Lower leg skin (tissue), 4 donors: ENCODE results near the gene PEX7. TPM values are rescaled to one million over a fixed set of nuclear protein-coding genes. Genes with fewer than 3 reads are reported as not detected.
"Not testable (repeated sequence)": the region's sequence is repeated elsewhere in the genome, so short reads cannot be mapped to it uniquely, and the experiment has no call there.

Experiments used
- DNase-seq, 2 donors: peaks; one replicate each; pipeline ENCODE4 v3.0.0-alpha.2; 2019; ENCODE audit warnings: low spot score in 2 of 2
- H3K4me3 ChIP-seq: fragments of 200-600 bp; sonication (generic); 2 replicates; pipeline ENCODE4 v1.5.1; 2017; ENCODE audit warnings: mild to moderate bottlenecking, low read depth; ENCODE audit not compliant: poor library complexity, severe bottlenecking
- POLR2A ChIP-seq, 2 donors: fragments of 450-650 bp; IDR thresholded peaks; one replicate each; pipeline ENCODE4 v1.6.1; 2016 to 2017; ENCODE audit warnings: antibody characterized with exemption in 2 of 2, mild to moderate bottlenecking in 1 of 2, moderate library complexity in 1 of 2
- WGBS, 2 donors: methylation state at CpG; one replicate each; pipeline ENCODE4 v1.1.5; 2018; 5-methylcytosine and 5-hydroxymethylcytosine counted together
- intact Hi-C: fragments of 100-400 bp; cut with DNase I; formaldehyde crosslinking; loops from one replicate; pipeline ENCODE4 v1.15.0; 2023; ENCODE audit warnings: low total_unique reads
- total RNA-seq, 4 donors: library from RNA; depleted of rRNA; stranded (reverse); fragments of >200 nt; gene quantifications; one replicate each; pipeline ENCODE4 v1.1.0, GENCODE V29; 2016
- TF ChIP-seq, protein P1 (sequence below), 3 donors: fragments of 450-650 bp; IDR thresholded peaks; one replicate each; pipeline ENCODE4 v1.5.1; 2016; ENCODE audit warnings: antibody characterized with exemption in 3 of 3, mild to moderate bottlenecking in 3 of 3, moderate library complexity in 2 of 3

PEX7 gene
- total RNA-seq, 4 donors from 2014 or later: 15.2 to 21.5 (median 21.2) TPM

DNA sequence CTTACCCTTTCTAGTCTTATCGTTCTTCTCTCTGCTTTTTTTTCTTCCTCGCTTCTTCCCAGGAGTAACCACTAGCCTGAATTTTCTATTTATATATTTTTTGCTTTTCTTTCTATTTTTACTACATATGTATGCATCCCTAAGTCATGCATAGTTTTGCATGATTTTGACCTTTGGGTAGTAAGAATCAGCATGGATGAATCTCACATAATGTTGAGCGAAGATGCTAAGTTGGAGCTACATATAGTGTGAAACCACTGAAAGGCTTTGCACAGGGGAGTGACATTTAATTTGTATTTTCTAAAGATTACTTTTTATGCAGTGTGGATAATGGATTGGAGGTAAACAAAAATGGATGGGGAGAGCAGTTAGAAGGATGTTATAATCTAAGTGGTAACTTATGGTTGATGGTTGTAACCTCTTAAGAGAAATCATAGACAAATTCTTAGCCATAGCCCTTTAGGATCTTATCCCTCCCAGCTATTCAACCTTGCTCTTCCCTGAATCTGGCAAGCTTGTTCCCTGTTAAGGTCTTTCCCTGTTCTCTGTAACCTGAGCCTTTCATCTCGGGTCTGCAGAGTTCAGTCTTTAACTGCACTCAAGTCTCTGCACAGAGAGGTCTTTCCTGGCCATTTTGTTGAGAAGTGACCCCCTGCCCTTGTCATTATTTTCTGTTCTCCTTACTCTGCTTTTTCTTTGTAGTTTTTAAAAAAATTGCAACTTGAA lies 18.0 kb downstream of the PEX7 start:
- 88% methylated on average over 4 of the region's 4 CpGs for WGBS, 2 donors
- intact Hi-C loops: no loop called here
- no peak for DNase-seq
- no peak overlapping the region for H3K4me3 ChIP-seq
- TF ChIP-seq POLR2A (IDR thresholded peaks at IDR 0.05): no peak
- TF ChIP-seq, protein P1, sequence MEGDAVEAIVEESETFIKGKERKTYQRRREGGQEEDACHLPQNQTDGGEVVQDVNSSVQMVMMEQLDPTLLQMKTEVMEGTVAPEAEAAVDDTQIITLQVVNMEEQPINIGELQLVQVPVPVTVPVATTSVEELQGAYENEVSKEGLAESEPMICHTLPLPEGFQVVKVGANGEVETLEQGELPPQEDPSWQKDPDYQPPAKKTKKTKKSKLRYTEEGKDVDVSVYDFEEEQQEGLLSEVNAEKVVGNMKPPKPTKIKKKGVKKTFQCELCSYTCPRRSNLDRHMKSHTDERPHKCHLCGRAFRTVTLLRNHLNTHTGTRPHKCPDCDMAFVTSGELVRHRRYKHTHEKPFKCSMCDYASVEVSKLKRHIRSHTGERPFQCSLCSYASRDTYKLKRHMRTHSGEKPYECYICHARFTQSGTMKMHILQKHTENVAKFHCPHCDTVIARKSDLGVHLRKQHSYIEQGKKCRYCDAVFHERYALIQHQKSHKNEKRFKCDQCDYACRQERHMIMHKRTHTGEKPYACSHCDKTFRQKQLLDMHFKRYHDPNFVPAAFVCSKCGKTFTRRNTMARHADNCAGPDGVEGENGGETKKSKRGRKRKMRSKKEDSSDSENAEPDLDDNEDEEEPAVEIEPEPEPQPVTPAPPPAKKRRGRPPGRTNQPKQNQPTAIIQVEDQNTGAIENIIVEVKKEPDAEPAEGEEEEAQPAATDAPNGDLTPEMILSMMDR (IDR thresholded peaks at IDR 0.05): no peak

DNA sequence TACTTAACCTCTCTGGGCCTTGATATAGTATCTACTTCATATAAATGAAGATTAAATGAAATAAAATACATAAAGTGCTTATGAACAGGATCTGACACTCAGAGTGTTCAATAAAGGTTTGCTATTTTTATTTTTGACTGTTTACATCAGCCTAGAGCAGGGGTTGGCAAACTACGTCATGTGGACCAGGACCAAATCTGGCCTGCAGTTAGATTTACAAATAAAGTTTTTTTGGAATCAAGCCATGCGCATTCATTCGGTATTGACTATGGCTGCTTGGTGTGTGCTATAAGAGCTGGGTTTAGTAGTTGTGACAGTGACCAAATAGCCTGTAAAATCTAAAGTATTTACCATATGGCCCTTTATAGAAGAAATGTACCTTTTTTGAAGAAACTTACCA lies 20.8 kb downstream of the PEX7 start:
- WGBS, 2 donors: 73 to 79% methylated on average over 3 of the region's 3 CpGs
- TF ChIP-seq, protein P1 (IDR thresholded peaks at IDR 0.05): no peak
- no peak for TF ChIP-seq POLR2A (IDR thresholded peaks at IDR 0.05)
- no peak overlapping the region for H3K4me3 ChIP-seq
- DNase-seq: no peak
- intact Hi-C loops: no loop called here

DNA sequence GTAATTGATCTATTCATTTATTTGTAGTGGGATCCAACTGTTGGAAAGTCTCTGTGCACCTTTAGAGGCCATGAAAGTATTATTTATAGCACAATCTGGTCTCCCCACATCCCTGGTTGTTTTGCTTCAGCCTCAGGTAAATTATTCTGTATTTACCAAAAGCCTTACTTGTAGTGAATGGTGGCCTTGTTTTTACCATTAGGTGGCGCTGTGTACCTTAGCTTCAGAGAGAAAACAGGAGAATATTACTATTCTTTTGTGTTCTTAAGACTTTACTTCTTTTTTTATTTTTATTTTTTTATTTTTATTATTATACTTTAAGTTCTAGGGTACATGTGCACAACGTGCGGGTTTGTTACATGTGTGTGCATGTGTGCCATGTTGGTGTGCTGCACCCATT lies 23.7 kb downstream of the PEX7 start:
- no peak for DNase-seq
- no peak overlapping the region for H3K4me3 ChIP-seq
- TF ChIP-seq, protein P1 (IDR thresholded peaks at IDR 0.05): no peak
- TF ChIP-seq POLR2A (IDR thresholded peaks at IDR 0.05): no peak
- WGBS, 2 donors: 59 to 64% methylated on average over 3 of the region's 3 CpGs
- intact Hi-C loops: no loop called here

DNA sequence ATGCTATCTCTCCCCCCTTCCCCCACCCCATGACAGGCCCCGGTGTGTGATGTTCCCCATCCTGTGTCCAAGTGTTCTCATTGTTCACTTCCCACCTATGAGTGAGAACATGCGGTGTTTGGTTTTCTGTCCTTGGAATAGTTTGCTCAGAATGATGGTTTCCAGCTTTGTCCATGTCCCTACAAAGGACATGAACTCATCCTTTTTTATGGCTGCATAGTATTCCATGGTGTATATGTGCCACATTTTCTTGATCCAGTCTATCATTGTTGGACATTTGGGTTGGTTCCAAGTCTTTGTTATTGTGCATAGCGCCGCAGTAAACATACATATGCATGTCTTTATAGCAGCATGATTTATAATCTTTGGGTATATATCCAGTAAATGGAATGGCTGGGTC lies 24.1 kb downstream of the PEX7 start:
- DNase-seq, intact Hi-C loops, H3K4me3 ChIP-seq: not testable (repeated sequence)
- whole genome bisulfite sequencing, 2 donors: 93 to 96% methylated on average over 4 of the region's 4 CpGs

DNA sequence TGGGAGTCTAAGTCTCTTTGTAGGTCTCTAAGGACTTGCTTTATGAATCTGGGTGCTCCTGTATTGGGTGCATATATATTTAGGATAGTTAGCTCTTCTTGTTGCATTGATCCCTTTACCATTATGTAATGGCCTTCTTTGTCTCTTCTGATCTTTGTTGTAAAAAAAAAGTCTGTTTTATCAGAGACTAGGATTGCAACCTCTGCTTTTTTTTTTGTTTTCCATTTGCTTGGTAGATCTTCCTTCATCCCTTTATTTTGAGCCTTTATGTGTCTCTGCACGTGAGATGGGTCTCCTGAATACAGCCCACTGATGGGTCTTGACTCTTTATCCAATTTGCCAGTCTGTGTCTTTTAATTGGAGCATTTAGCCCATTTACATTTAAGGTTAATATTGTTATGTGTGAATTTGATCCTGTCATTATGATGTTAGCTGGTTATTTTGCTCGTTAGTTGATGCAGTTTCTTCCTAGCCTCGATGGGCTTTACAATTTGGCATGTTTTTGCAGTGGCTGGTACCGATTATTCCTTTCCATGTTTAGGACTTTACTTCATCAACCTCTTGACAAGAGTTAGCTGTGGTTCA lies 27.7 kb downstream of the PEX7 start:
- DNase-seq, intact Hi-C loops, H3K4me3 ChIP-seq: not testable (repeated sequence)
- 73 to 98% methylated on average over 4 of the region's 4 CpGs for WGBS, 2 donors

DNA sequence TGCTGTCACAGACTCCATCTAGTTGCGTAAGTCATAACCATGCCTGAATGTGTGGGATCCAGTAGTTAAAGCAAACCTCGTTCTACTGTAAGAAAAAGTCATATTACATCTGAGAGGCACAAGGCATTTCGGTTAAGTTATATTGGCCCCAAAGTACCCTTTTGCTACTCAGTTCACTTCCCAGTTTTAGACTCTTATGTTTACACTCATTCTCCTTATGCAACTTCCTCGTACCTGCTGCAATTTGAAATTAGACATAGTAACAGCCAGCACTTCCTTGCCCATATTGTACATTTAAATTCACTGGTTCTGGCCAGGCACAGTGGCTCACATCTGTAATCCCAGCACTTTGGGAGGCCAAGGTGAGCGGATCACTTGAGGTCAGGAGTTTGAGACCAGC lies 37.0 kb downstream of the PEX7 start:
- TF ChIP-seq POLR2A (IDR thresholded peaks at IDR 0.05): no peak
- TF ChIP-seq, protein P1 (IDR thresholded peaks at IDR 0.05): no peak
- DNase-seq: no peak
- intact Hi-C loops: no loop called here
- WGBS, 2 donors: 91 to 95% methylated on average over 5 of the region's 5 CpGs
- H3K4me3 ChIP-seq: no peak overlapping the region

DNA sequence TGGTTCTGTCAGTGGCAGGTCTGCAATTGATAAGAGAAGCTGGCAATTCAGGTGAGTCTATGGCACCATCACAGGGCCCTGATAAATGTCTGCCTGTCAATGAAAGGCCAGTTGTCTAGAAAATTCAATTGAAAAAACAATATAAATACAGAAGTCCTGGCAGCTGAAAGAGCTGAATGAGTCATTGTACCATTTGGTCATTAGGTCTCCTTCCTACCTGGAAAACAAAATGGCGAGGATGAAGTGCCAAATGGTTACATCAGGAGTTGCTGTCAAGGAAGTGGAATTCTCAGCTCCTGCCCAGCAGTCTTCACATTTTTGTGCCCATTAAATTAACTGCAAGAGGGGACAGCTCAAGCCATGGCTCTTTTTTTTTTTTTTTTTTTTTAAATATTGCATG lies 37.7 kb downstream of the PEX7 start:
- WGBS, 2 donors: 87 to 93% methylated on average over 1 of the region's 1 CpG
- no peak overlapping the region for H3K4me3 ChIP-seq
- DNase-seq: no peak
- no peak for TF ChIP-seq POLR2A (IDR thresholded peaks at IDR 0.05)
- TF ChIP-seq, protein P1 (IDR thresholded peaks at IDR 0.05): no peak
- intact Hi-C loops: no loop called here
